GM21717 (cell line): ENCODE data around the gene RIMS3.
"Not testable (repeated sequence)": the region's sequence is repeated elsewhere in the genome, so short reads cannot be mapped to it uniquely, and the experiment has no call there.

Experiments used
- ATAC-seq: cut with Tn5 transposase; IDR thresholded peaks from one replicate; pipeline ENCODE4 v1.9.1; 2021; ENCODE audit warnings: mild to moderate bottlenecking, moderate library complexity; ENCODE audit not compliant: unreplicated experiment

RIMS3 gene

DNA sequence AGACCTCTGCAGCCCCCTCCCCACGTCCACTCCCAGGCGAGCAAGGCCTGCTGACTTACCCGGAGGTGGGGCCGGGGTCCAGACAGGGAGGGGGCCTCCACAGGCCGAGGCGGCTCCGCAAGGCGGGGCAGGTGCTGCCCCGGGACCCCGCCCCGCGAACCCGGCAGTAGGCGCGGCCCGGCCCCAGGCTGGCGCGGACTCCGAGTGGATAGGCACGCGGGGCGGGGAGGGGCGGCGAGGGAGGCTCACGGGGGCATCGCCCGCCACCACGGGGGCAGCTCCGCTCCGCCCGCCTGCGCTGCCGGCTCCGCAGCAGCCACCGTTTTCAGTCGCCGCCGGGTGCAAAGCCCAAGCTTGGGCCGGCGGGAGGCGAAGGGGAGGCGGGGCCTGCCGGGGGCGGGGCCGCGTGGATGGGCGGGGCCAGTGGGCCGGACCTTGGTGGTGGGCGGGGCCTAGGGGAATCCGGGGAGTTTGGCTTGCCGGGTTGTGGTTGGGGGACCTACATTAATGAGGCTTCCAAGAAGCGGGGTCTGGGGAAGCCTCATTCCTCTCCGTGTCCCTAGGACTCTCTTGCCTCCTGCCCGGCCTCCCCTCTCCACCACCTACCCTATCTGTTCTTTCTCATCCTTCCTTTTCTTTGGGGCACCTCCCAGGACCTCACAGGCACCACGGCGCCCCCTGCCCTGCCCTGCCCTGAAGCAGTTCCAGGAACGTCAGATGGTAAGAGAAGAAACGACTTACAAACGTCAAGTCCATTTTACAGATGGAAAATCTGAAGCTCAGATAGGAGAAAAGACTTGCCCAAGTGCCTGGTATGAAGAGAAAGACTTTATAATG lies at the start of gene RIMS3:
Gene RIMS3, minus strand, starts transcription at position 348 of the 837 bp plus-strand sequence. CDS start 23,757 bp downstream, outside the sequence.
- peak; percentile 60 for ATAC-seq

DNA sequence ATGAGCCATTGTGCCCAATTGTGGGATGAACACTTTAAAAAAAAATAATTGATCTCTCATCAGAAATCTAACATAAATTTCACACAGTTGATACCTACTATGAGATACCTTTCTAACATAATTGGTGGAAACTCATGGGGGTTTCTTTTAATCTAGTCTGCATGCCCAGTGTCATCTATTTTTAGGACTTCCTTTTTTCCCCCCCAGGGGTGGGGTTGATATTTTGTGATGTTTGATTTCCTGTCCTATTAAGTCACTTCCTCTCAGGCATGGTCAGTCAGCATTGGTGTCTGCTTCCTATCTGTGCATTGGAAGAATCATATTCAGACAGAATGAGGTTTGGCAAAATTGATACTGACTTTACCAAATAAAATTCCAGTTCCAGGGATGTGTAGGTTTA lies 47.5 kb upstream of the RIMS3 start:
- ATAC-seq: no peak

DNA sequence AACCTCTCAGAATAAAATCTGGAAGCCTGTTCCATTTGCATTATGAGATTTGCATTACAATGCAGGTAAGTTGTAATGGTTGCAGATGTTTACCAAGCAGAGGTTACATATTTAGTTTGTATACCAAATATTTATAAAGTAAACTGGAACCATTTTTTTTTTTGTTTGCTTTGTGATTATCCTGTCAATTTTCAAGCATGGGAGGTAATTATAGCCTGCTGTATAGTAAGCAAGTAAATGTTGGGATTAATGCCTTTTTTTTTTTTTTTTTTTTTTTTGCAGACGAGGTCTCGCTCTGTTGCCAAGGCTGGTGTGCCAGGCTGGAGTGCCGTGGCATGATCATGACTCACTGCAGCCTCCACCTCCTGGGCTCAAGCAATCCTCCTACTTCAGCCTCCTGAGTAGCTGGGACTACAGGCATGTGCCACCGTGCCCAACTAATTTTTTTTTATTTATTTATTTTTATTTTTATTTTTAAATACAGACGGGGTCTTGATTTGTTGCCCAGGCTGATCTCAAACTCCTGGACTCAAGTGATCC lies 47.0 kb upstream of the RIMS3 start:
- ATAC-seq: no peak

- ATAC-seq: no peak
These were observed 46.3 kb upstream of the RIMS3 start for GRCh38 chr1:40711465-40712404.

- no peak for ATAC-seq
These were observed 45.3 kb upstream of the RIMS3 start for GRCh38 chr1:40710581-40711315.

- no peak for ATAC-seq
These were observed 44.4 kb upstream of the RIMS3 start for GRCh38 chr1:40709802-40710278.

DNA sequence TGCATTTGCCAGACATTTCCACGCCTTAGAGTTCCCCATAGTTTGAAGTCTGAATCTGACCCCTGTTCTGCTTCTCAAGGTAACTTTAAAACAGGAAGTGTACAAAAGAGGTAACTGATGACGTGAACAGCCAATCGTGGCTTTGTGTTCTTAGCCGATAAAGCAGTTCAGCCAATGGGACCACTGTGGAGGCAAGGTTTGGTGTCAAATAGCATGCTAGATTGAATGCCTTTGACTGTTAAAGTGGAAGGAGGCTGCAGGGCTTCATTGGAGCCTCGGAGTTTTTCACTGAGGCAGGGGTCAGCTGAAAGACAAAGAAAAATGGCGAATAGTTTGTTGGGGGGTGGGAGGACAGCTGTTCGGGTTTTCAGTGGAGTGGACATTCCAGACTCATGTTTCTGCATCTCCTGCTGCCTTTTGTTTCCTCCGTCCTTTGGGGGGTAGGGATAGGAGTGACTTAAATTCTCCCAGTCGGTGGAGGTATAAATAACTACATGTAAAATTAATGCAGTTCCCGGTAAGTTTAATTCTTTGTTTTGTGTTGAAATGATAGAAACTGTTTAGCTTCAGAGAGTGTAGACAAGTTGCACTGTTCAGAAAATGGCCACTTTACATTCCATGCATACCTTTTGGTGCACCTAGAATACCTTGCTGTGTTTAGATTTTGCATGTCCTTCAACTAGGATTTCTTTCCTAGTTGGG lies 43.8 kb upstream of the RIMS3 start:
- peak; percentile 83 for ATAC-seq

DNA sequence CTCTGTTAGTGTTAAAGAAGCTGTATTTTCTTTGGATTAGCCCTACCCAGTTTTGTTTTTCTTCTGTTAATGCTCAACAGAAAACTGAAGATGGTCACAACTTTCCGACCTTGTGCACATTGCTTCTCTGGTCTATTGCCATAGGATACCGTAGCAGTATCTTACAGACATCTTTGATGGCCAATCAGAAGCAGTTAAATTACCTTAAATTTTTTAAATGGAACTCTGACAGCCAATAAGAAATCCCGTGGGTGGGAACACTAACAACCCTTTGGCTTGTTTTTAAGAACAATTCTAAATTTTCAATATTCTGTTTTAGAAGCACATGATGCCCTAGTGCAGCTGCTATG lies 43.2 kb upstream of the RIMS3 start:
- ATAC-seq: peak; percentile 52

GRCh38 chr1:40706626-40707025 lies 41.1 kb upstream of the RIMS3 start:
- ATAC-seq: no peak

- no peak for ATAC-seq
These were observed 39.6 kb upstream of the RIMS3 start for GRCh38 chr1:40704817-40705733.

- ATAC-seq: no peak
These were observed 37.8 kb upstream of the RIMS3 start for GRCh38 chr1:40703316-40703715.

- not testable (repeated sequence) for ATAC-seq
These were observed 37.3 kb upstream of the RIMS3 start for GRCh38 chr1:40702810-40703209.

DNA sequence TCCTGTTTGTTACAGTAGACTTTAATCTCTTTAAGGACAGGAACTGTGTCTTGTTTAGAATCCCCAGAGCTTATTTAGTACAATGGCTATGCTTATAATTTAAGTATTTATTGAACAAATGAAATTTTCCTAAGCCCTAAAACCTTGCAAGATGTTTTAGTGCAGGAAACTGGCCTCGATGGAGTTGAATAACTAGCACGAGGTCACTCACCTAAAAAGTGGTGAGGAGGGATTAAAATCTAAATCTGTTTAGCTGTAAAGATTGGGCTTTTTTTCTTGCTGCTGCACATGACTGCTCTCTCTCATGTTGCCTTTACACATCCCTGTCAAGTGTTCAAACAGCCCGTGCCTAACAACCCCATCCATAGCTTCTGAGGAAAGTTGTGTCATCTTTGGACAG lies 36.2 kb upstream of the RIMS3 start:
- ATAC-seq: no peak

DNA sequence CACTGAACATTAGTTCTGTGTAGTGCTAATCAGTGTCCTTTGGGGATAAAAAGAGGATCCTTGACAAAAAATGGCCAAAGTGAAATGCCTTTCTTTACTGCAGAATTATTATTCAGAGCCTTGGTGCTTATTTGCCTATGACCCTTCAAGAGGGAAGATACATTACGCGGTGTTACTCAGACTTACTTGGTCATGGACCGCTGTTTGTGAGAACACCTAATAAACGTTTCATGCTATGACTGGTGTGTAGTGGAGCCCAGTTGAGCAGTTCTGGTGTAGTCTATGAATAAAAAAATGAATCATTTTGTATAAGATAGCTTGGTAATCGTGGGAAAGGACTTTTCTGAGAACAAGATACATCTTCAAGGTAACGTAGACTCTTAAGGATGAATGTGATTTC lies 34.3 kb upstream of the RIMS3 start:
- ATAC-seq: peak; percentile 56

GRCh38 chr1:40697436-40697835 lies 32.0 kb upstream of the RIMS3 start:
- ATAC-seq: no peak

GRCh38 chr1:40696294-40696693 lies 30.8 kb upstream of the RIMS3 start:
- no peak for ATAC-seq

DNA sequence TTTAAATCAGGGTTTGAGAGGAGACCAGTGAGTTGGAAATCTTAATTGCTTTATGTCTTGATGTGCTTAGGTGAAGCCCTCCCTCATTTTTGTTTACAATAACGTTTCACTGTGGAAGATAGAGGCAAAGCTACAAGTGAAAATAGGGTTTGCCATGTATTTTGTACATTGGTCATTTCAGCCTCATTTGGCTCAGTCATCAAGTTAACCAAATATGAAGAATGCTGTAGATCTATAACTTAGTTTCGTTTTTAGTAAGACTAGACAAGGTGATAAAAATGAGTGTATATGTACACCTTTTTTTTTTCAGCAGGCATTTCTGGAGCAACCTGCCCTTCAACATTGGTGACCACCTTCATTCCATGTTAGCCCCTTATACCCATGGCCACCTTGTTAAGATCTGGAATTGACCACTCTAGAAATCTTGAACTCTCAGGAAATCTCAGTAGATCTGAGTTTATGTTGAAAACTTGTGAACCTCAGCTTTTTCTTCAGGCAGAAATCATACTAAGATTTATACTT lies 28.9 kb upstream of the RIMS3 start:
- ATAC-seq: no peak

DNA sequence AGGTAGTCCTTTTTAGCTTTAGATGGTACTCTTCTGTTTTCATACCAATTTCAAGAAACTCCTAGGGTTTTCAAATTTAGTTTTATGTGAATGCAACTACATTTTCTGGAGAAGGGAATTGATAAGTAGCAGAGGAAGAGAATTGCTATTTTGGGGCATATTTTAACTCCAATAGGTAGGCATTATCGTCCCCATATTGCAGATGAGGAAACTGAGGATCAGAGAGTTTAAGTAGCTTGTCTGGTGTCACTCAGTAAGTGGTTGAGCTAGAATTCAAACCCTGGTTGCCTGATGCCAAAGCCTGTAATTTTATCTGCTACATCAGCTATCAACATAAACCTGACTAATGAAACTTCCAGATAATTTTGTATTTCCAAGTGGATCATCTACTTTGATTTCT lies 27.9 kb upstream of the RIMS3 start:
- no peak for ATAC-seq

DNA sequence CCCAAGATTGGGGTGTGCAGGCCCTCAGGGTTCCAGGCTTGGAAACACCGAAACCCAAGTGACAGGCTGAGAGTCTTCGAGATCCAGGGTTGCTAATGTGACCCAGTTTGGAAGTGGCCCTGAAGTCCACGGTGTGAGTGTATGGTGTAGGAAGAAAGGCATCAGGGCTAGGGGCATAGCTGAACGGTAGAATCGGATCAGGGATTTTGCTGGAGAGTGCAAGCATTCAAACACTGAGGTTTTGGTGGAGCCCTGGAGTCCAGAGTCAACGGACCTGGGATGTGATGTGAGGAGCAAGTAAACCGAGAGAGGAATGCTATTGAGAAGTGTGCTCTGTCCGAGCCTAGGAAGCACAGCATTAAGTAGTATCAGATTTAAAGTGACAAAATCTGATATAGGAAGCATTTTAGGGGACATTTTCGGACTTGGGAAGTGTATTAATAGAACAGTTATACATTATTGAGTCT lies 27.0 kb upstream of the RIMS3 start:
- ATAC-seq: no peak
